Measurements from ENCODE around the gene CEP97.
"Not testable (repeated sequence)": the region's sequence is repeated elsewhere in the genome, so short reads cannot be mapped to it uniquely, and the experiment has no call there.

Gene CEP97

DNA sequence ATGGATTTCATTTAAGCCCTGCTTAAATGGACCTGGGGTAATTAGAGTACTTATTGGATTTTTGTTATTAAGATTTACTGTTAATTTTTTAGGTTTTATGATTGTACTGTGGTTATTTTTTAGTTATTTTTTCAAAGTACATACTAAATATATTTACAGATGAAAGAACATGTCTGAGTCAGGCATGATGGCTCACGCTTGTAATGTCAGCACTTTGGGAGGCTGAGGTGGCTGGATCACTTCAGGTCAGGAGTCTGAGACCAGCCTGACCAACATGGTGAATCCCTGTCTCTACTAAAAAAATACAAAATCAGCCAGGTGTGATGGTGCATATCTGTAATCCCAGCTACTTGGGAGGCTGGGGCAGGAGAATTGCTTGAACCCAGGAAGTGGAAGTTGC is 21.7 kb upstream of the CEP97 start:
- no peak for DNase-seq

DNA sequence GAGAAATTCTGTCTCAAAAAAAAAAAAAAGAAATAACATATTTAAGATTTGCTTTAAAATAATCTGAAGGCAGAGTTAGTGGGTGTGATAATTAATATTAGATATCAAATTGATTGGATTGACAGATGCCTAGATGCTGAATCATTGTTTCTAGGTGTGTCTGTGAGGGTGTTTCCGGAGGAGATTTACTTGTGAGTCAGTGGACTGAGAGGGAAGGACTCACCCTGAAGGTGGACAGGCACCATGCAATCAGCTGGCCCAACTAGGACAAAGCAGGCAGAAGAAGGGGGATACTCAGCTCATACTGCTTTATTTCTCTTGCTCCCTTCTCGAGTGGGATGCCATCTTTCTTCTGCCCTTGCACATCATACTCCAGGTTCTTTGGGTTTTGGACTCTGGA is 21.2 kb upstream of the CEP97 start:
- no peak for DNase-seq

DNA sequence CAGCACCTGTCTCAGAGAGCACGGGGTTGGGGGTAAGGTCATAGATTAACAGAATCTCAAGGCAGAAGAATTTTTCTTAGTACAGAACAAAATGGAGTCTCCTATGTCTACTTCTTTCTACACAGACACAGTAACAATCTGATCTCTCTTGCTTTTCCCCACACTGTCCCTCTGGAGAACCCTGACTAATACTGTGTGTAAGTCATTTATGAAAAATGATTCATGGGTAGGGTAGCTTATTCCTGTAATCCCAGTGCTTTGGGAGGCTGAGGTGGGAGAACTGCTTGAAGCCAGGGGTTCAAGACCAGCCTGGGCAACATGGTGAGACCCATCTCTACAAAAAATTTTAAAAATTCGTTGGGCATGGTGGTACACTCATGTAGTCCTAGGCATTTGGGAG is 19.8 kb upstream of the CEP97 start:
- not testable (repeated sequence) for DNase-seq

DNA sequence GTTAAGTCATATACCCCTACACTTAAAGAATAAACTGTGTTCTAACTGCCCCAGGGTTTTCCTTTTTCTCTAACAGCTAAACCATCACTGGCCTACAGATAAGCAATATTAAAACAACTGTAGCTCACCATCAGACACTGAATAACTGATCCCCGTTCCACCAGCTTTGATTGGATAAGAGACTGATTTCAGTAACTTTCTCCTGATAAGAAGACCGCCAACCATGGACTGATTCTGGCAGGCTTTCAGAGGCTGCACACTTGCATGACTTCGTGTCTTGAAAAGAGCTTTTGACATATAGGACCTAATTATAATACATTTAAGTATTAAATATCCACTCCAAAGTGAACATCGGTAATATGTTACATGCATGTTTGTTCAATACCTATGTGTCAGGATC is 15.3 kb upstream of the CEP97 start:
- no peak for DNase-seq

DNA sequence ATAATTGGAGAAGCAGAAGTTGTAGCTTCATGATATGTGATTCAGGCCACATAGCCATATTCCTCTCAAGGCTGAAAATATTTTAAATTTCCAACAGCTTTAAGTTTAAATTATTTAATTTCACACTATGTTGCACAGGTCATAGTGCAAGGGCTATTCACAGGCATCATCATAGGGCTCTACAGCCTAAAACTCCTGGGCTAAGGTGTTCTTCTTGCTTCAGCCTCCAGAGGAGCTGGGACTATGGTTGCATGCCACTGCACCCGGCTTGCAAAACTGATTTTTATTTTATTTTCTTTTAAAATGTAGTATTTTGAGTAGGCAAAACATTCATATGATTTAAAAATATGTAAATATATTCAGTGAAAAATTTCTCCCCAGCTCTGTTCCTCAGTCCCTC is 6.0 kb upstream of the CEP97 start:
- no peak for DNase-seq

DNA sequence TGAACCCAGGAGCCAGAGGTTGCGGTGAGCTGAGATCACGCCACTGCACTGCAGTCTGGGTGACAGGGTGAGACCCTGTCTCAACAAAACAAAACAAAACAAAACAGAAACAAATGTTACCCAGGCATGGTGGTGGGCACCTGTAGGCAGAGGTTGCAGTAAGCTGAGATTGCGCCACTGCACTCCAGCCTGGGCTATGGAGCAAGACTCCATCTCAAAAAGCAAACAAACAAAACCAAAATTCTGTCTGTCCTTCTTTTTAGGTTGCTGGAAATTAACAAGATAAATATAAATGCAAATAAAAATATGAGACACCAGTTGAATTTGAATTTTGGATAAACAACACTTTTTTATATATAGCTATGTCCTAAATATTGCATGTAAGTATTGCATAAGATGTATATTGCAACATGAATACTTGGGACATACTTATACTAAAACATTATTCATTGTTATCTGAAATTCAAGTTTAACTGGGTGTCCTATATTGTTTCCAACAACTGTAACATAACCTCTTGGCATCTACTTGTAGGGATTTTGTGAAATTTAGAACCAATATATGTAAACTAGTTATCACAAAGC is 4.7 kb upstream of the CEP97 start:
- no peak for DNase-seq

DNA sequence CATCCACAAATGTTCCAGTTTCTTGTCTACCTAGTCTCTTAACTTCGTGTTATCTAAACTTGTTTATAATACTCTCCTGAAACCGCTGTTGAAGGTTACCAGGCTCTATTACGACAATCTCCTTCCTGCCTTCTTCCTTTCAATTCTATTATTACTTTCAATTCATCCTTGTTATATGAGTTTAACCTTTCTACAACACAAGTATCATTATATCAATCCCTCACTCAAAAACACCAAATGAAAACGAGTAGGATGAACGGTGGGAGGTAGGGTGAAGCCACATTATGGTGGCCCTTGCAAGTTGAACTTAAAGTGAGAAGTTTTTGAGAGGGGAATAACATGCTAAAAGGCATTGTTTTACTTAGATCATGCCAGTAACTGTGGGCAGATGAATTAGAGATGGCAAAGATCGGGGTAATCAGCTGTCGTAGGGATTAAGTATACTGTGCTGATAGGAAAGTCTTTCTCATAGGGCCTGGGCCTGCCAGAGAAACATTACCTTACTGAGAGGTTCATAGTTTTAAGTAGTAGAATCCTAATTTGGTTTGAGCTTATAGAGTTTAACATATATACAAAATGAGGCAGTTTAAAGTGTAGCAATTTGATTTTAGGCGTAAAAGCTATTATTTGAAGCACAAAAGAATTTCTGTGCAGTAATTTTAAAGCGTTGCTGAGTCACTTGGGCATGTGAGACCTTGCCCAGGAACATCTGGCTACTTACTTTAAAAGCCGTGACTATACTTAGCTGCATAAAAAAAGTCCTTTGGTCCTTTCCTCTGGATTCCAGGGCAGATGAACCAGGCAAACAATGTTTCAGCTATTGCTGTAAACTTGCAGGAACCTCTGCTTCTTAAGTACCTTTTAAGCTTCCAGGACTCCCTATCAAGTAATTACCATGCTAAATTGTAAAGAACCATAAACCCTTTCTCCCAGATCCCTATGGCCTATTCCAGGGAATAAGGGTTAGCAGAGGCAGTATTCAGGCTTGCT is 3.3 kb upstream of the CEP97 start:
- no peak for DNase-seq

DNA sequence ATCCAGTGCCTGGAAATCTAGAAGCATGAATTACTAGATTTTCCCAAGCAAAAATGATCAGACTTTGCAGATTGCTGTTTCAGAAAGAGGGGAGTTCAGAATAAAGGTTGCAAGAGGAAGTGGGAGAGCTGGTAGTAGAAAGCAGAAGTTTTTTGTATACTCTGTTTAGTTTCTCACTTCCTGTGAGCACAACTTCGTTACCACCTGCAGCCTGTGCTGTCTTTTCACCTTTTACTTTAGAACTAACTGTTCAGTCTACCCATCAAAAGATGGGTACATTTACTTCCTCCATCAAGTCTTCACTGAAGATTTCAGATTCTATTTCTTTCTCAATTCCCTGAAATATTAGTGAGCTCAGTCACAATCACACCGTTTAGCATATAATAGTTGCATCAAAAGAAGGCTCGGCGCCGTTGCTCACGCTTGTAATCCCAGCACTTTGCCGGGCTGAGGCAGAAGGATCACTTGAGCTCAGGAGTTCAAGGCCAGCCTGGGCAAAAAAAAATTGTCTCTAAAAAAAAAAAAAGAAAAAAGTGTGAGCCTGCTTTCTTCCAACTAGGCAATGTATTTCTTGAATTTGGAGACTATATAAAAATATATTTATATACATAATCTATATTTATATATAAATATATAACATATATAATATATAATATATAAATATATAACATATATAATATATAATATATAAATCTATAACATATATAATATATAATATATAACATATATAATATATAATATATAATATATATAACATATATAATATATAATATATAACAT is 1.8 kb upstream of the CEP97 start:
- DNase-seq: no peak

DNA sequence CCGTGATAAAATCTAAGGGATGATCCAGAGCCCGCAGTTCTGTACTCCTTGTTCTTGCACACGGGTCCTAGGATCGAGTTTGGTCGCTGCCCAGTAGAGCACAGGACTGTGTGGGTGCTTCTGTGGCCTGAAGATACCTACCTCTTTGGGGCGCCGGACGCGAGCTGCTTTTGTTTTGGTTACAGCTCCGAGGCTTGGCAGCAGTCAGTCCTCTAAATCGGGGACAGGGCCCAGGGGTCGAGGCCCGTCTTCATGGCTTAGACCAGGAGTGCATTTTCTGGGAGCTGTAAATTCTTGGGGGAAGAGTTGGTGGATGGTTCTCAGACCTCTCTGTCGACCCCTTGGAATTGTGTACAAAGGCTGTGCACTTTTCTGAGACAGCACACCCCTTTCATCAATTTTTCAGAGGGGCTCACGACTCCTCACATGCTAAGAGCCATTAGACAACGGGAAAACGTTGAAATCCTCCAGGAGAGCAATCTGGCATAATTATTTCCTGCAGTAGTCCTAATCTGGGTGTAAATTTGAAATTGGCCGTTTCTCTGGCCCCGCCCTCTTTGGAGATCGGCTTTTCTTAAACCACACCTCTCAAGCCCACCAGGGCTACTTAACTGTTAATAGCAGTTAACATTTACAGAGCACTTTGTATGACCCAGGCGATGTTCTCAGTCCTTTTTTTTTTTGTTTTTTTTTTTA is 928 bp downstream of the CEP97 start:
- DNase-seq: no peak

DNA sequence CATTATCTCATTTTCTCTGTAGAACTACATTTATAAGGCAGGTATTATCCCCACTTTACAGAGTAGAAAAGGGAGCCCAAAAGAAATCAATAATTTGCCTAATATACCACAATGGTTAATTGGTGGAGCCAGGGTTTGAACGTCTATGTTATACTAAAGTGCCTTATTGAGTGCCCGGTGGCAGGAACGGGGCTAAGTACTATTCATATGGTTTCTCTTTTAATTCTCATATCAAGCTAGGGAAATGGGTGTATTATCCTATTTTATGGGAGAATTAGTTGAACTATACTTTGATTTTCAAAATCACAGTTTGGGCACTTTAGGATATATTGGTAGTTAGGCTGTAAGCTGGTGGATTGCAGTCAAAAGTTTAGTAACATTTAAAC is 1.5 kb downstream of the CEP97 start:
- DNase-seq: no peak

DNA sequence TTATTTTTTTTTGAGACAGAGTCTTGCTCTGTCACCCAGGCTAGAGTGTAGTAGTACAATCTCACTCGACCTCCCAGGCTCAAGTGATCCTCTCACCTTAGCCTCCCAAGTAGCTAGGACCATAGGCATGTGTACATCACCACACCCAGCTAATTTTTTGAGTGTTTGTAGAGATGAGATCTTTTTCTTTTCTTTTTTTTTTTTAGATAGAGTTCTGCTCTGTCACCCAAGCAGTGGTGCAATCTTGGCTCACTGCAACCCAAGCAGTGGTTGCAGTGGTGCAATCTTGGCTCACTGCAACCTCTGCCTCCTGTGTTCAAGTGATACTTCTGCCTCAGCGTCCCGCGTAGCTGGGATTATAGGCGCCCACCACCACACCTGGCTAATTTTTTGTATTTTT is 5.2 kb downstream of the CEP97 start:
- DNase-seq: no peak

DNA sequence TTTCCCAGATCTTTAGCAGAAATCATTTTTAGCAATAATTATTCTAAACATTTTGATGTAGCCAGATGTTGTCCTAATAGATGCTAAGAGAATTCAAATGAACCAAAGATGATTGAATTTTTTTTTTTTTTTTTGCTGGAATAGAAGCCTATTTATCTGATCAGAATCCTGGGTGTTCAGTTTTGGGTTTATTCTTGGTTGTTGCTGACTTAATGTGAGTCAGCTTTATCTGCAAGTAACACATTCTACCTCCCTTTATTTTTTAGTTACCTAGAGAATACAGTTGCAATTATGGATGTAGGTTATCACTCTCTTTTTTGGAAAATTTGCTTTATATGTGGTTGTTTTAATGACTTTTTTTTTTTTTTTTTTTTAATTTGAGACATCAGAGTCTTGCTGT is 6.4 kb downstream of the CEP97 start:
- no peak for DNase-seq

DNA sequence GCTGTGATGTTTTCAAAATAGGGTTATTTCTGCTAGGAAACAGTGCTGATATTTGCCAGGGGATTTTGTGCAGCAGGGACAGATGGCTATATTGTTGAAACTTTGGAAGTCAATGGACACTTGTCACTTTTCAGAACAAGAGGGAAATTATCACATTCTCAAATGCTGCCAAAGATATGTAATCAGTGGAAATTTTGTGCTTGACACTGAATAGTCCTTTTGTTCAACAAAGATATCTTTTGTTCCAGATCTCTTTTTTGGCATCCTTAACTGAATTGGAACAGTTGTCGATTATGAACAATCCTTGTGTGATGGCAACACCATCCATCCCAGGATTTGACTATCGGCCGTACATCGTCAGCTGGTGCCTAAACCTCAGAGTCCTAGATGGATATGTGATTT is 7.8 kb downstream of the CEP97 start:
- DNase-seq: no peak

DNA sequence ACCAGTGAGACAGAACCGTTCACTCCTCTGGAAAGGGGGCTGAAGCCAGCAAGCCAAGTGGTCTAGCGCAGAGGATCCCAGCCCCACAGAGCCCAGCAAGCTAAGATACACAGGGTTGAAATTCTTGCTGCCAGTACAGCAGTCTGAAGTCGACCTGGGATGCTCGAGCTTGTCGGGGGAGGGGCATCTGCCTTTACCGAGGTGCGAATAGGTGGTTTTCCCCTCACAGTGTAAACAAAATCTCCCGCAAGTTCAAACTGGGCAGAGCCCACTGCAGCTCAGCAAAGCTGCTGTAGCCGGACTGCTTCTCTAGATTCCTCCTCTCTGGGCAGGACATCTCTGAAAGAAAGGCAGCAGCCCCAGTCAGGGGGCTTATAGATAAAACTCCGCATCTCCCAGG is 11.4 kb downstream of the CEP97 start:
- no peak for DNase-seq

DNA sequence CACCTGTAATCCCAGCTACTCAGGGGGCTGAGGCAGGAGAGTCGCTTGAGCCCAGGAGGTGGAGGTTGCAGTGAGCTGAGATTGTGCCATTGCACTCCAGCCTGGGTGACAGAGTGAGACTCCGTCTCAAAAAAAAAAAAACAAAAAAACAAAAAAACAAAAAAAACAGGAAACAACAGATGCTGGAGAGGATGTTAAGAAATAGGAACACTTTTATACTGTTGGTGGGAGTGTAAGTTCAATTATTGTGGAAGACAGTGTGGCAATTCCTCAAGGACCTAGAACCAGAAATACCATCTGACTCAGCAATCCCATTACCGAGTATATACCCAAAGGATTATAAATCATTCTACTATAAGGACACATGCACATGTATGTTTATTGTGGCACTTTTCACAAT is 17.5 kb downstream of the CEP97 start:
- DNase-seq: not testable (repeated sequence)

DNA sequence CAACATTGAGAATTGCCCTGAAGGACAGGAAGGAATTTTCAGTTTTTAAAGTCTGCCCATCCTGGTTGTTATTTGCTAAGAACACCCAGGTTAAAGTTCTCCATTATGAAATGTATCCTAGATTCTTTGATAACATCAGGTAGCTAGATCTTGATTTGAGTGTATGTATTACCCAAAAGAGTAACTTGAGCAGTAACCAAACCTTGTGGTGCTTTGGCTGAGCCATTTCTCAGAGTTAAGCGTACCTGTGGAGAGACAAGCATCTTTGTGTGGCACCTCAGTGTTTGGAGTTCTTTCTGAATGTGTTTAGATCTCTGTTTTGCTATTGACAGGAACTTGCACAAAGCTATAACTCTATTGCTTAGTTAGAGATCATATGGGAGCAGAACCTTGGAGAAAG is 20.4 kb downstream of the CEP97 start:
- DNase-seq: no peak

DNA sequence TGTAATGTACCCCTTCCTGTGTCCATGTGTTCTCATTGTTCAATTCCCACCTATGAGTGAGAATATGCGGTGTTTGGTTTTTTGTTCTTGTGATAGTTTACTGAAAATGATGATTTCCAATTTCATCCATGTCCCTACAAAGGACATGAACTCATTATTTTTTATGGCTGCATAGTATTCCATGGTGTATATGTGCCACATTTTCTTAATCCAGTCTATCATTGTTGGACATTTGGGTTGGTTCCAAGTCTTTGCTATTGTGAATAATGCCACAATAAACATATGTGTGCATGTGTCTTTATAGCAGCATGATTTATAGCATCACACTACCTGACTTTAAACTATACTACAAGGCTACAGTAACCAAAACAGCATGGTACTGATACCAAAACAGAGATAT is 21.5 kb downstream of the CEP97 start:
- DNase-seq: not testable (repeated sequence)

DNA sequence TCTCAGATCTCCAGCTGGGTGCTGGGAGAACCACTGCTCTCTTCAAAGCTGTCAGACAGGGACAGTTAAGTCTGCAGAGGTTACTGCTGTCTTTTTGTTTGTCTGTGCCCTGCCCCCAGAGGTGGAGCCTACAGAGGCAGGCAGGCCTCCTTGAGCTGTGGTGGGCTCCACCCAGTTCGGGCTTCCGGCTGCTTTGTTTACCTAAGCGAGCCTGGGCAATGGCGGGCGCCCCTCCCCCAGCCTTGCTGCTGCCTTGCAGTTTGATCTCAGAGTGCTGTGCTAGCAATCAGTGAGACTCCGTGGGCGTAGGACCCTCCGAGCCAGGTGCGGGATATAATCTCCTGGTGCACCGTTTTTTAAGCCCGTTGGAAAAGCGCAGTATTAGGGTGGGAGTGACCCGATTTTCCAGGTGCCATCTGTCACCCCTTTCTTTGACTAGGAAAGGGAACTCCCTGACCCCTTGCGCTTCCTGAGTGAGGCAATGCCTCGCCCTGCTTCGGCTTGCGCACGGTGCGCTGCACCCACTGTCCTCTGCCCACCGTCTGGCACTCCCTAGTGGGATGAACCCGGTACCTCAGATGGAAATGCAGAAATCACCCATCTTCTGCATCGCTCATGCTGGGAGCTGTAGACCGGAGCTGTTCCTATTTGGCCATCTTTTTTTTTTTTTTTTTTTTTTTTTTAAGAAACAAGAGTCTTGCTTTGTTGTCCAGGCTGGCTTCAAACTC is 29.1 kb downstream of the CEP97 start:
- not testable (repeated sequence) for DNase-seq

DNA sequence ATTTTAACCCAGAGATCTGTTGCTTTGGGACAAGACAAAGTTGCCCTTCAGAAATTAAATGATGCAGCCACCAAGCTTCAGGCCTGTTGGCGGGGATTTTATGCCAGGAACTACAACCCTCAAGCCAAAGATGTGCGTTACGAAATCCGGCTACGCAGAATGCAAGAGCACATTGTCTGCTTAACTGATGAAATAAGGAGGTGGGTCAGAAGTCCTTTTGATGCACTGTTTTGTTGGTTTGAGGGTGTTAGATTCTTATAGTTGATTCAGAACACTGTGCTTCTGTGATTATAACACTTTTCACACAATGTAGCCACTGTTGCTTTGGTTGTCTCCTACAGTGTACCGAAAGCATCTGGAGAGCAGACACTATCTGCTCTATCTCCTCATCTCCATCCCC is 33.8 kb downstream of the CEP97 start:
- no peak for DNase-seq

DNA sequence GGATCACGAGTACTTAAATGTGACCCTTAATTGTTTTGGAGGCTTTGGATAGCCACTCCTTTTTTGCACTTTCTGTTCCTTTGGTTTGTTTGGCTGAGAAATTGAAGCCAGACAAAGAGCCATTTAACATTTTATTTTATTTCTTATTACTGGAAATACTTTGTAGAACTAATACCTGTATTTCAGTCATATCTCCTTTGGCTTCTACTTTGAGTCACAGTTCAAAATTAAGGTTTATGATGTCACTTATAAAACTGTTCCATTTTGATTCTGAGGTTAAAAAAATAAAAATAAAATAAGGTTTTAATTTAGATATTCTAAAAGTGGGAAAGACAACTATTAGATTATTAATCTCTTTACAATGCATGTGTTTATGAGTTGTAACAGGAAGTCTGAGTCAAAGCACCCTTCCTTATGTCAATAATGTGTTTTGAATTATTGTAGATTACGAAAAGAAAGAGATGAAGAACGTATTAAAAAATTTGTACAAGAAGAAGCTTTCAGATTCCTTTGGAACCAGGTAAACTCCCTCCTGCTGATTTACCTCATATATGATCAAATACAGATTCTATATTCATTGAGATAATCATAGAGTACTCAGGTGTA is 37.7 kb downstream of the CEP97 start:
- no peak for DNase-seq

DNA sequence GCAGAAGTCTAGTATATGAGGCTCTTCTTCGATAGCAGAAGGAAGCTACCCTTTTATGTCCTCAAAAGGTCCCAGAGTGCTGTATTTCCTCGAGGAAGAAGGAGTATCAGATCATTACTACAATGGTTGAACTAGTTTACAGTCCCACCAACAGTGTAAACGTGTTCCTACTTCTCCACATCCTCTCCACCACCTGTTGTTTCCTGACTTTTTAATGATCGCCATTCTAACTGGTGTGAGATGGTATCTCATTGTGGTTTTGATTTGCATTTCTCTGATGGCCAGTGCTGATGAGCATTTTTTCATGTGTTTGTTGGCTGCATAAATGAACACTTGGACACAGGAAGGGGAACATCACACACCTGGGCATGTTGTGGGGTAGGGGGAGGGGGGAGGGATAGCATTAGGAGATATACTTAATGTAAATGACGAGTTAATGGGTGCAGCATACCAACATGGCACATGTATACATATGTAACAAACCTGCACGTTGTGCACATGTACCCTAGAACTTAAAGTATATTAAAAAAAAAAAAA is 53.4 kb downstream of the CEP97 start:
- DNase-seq: not testable (repeated sequence)
